Left hindlimb (tissue), 1 donor: ENCODE results near the gene ZGPAT.

Experiments used
- DNase-seq: peaks from one replicate; pipeline ENCODE4 v3.0.0-alpha.2; 2018

ZGPAT gene

DNA sequence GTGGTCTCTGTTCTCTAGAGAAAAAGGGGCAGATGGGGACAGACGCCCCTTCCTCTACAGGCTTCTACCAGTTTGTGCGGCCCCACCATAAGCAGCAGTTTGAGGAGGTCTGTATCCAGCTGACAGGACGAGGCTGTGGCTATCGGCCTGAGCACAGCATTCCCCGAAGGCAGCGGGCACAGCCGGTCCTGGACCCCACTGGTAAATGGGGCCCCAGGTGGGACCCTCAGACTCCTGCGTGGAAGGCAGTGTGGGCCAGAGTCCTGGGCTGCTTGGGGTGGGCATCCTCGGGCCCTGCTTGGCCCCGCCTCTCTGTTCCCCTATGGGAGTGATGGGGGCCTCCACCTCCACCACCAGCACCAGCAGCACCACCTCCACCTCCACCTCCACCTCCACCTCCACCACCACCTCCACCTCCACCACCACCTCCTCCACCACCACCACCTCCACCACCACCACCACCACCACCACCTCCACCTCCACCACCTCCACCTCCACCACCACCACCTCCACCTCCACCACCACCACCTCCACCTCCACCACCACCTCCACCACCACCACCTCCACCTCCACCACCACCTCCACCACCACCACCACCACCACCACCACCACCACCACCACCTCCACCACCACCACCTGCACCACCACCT, 14.6 kb upstream of the ZGPAT start:
- DNase-seq = no peak

DNA sequence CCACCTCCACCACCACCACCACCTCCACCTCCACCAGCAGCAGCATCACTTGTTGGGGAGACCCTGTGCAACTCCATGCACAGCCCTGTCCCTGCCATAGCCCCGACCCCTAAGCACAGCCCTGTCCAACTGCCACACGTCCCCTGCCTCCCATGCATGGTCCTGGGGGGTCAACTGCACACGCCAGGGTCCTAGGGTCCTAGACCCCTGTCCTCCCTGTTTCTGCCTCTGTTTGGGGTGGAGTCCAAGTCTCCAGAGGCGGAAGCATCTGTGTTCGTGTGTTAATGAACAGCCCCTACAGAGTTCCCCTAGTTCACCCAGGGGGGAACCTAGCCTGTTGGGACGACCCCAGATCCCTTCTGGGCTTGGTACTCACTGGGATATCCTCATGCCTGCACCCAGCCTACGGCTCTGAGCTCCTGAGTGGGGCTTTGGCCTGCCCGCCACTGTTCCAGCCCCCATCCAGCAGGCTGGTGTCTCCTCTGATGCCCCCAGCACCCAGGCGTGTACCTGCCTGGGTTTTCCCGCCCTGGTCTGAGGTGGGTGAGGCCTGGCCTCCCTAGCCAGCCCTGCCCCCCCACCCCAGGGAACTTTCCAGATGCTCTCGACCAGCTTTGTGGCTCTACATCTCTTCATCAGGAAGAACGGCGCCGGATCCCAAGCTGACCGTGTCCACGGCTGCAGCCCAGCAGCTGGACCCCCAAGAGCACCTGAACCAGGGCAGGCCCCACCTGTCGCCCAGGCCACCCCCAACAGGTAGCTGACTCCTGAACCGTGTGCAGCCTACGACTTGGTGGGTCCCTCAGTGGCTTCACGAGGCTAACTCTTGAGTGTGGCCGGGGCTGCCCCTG, 13.9 kb upstream of the ZGPAT start:
- DNase-seq = peak; percentile 28

DNA sequence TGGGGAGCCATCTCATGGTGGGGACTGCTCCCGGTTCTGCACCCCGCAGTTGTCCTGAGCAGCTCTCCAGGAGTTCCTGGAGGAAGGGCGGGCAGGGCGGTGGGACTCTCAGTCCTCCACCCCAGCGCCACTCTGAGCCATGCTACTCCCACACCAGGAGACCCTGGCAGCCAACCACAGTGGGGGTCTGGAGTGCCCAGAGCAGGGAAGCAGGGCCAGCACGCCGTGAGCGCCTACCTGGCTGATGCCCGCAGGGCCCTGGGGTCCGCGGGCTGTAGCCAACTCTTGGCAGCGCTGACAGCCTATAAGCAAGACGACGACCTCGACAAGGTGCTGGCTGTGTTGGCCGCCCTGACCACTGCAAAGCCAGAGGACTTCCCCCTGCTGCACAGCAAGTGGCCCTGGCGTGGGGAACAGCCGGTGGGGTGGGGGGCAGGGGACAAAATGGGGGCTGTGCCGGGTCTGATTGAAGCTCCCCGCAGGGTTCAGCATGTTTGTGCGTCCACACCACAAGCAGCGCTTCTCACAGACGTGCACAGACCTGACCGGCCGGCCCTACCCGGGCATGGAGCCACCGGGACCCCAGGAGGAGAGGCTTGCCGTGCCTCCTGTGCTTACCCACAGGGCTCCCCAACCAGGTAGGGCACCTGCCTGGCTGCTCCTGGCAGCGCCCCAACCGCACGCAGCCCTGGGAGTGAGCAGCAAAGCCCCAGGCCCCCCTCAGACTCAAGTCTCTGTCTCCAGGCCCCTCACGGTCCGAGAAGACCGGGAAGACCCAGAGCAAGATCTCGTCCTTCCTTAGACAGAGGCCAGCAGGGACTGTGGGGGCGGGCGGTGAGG, 13.0 kb upstream of the ZGPAT start:
- DNase-seq = peak; percentile 37

DNA sequence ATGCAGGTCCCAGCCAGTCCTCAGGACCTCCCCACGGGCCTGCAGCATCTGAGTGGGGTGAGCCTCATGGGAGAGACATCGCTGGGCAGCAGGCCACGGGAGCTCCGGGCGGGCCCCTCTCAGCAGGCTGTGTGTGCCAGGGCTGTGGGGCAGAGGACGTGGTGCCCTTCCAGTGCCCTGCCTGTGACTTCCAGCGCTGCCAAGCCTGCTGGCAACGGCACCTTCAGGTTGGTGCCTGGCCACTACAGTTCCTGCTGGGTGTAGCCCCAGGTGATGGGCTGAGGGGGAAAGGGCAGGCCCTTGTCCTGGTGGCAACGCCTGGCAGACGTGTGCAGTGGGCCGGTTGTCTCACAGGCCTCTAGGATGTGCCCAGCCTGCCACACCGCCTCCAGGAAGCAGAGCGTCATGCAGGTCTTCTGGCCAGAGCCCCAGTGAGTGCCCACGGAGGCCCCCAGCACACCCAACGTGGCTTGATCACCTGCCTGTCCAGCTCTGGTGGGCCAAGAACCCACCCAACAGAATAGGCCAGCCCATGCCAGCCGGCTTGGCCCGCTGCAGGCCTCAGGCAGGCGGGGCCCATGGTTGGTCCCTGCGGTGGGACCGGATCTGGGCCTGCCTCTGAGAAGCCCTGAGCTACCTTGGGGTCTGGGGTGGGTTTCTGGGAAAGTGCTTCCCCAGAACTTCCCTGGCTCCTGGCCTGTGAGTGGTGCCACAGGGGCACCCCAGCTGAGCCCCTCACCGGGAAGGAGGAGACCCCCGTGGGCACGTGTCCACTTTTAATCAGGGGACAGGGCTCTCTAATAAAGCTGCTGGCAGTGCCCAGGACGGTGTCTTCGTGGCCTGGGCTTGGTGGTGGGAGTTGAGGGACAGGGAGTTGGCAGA, 12.2 kb upstream of the ZGPAT start:
- peak; percentile 27 for DNase-seq

DNA sequence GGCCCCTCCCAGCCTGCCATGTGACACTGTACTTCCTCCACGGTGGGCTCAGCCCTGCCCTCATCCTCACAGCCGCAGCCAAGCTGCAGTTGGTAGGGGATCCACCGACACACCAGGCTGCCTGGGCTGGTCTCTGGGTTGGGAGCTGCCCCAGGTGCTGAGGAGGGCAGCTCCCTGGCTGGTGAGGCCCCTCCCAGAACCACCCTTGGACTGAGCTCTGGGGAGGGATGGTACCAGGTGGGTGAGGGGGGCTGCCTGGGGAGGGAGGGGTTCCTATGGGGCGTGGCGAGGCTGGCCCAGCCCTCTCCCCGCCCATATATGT, 11.6 kb upstream of the ZGPAT start:
- peak; percentile 46 for DNase-seq

DNA sequence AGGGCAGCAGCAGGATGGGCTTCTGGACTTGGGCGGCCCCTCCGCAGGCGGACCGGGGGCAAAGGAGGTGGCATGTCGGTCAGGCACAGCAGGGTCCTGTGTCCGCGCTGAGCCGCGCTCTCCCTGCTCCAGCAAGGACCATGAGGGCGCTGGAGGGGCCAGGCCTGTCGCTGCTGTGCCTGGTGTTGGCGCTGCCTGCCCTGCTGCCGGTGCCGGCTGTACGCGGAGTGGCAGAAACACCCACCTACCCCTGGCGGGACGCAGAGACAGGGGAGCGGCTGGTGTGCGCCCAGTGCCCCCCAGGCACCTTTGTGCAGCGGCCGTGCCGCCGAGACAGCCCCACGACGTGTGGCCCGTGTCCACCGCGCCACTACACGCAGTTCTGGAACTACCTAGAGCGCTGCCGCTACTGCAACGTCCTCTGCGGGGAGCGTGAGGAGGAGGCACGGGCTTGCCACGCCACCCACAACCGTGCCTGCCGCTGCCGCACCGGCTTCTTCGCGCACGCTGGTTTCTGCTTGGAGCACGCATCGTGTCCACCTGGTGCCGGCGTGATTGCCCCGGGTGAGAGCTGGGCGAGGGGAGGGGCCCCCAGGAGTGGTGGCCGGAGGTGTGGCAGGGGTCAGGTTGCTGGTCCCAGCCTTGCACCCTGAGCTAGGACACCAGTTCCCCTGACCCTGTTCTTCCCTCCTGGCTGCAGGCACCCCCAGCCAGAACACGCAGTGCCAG, 11.0 kb upstream of the ZGPAT start, which contains the start of gene TNFRSF6B:
TSS of gene TNFRSF6B (plus strand) at position 25 of the 729 bp plus-strand sequence. CDS start at position 141, 116 bp downstream.
- no peak for DNase-seq

DNA sequence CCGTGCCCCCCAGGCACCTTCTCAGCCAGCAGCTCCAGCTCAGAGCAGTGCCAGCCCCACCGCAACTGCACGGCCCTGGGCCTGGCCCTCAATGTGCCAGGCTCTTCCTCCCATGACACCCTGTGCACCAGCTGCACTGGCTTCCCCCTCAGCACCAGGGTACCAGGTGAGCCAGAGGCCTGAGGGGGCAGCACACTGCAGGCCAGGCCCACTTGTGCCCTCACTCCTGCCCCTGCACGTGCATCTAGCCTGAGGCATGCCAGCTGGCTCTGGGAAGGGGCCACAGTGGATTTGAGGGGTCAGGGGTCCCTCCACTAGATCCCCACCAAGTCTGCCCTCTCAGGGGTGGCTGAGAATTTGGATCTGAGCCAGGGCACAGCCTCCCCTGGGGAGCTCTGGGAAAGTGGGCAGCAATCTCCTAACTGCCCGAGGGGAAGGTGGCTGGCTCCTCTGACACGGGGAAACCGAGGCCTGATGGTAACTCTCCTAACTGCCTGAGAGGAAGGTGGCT, 10.4 kb upstream of the ZGPAT start:
- peak; percentile 53 for DNase-seq

DNA sequence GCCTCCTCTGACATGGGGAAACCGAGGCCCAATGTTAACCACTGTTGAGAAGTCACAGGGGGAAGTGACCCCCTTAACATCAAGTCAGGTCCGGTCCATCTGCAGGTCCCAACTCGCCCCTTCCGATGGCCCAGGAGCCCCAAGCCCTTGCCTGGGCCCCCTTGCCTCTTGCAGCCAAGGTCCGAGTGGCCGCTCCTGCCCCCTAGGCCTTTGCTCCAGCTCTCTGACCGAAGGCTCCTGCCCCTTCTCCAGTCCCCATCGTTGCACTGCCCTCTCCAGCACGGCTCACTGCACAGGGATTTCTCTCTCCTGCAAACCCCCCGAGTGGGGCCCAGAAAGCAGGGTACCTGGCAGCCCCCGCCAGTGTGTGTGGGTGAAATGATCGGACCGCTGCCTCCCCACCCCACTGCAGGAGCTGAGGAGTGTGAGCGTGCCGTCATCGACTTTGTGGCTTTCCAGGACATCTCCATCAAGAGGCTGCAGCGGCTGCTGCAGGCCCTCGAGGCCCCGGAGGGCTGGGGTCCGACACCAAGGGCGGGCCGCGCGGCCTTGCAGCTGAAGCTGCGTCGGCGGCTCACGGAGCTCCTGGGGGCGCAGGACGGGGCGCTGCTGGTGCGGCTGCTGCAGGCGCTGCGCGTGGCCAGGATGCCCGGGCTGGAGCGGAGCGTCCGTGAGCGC, 9.8 kb upstream of the ZGPAT start:
- DNase-seq = peak; percentile 38

DNA sequence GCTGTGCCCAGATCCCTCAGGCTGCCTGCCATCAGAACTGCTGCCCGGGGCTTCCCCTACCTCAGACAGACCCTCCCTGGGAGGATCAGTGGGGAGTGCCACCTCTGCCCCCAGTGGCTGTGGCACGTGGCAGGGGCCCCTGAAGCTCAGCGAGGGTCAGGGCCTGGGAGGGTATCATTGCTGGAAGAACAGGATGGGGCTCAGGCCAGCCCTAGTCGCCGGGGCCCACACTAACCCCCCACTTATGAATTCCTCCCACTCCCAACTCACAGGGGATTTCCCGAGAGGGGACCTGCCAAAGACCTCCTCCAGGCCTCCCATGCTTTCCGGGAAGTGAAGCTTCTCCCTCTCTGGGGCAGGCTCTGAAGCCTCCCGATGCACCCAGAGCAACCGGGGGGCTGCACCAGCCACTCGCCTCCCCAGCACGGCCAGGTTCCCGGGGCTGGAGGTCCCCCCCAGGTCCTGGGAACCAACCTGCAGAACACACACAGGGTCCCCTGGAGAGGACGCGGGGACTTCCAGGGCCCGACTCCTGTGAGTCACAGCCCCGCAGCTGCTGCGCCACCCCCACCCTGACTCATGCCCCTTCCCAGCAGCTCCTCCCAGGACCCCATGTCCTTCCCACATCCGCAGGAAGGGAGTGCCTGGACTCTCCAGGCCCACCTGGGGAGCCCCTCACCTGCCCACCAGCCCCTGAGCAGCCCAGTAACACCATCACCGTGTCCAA, 8.9 kb upstream of the ZGPAT start:
- DNase-seq = peak; percentile 64

DNA sequence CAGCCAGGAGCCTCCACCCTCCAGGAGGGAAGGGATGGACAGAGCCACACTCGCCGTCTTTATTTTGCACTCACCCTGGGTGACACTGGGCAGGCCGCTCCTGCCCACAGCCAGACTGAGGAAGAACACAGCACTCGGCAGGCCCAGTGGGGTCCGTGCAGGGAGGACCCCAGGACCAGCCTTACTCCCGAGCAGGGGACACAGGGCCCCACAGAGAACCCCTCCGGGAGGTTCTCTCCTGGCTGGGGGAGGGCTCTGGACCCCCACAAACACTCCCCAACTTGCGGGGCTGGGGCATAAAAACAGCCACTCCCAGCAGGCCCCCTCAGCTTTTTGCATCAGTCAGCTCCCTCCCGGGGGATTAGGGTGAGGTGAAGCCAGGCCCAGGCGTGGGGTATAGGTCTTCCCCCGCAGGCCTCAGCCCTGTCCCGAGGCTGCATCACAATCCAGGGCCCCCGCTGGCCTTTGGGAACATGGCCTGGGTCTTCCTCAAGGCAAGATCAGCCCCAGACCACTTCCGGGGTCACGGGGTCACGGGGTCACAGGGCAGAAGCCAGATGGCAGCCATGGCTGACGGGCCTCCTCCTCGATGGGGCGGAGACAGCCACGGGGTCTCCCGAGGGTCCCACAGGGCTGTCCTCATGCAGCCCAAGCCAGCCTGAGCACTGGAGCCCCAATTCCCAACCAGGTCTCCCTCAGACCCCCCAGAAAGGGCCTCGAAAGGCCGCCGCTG, 8.2 kb upstream of the ZGPAT start:
- peak; percentile 41 for DNase-seq

DNA sequence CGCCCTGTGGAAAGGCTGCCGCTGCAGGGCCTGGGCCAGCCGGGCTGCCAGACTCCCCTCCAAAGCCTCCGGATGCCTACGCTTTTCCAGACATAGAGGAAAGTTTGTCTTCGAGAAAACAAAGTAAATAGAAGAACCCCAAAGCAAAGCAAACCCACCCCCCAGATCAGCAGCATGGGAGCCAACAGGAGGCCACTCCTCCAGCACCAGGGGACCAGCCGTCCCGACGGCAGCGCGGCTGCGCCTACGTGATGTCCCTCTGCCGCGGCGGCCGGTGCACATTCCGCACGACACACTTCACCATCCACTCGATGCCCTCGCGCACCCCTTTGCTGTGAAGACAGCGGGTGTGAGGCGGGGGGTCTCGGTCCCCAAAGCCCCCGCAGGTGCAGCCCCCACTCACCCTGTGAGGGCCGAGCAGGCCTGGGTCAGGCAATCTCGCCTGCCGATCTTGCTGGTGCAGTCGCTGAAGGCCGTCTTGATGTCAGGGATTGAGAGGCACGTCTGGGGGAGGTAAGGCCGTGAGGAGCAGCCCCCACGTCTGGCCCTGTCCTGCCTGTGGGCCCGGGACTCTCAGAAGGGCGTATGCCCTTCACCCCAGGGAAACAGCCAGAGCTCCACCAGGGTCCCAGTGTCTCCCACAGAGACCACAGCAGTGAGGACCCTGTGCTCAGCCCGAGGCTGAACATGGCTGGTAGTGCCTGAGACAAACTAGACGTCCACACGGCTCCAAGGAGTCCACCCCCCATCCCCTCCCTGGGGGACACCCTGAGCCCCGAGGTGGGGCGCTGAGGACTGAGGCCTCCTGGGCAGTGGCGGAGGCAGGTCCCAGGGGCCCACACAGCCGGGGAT, 7.4 kb upstream of the ZGPAT start:
- no peak for DNase-seq

DNA sequence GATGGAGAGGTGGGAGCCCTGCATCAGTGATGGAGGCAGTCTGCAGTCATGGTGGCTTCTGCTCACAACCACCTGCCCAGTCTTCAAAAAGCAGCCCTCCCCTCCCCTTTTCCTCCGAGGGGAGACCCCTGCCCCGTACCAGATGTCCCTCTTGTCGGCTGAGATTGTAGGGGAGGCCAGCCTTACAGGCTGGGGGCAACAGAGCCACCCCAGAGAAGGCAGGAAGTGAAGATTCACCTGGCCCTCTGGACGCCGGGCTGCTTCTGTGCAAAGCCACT, 6.8 kb upstream of the ZGPAT start:
- no peak for DNase-seq

DNA sequence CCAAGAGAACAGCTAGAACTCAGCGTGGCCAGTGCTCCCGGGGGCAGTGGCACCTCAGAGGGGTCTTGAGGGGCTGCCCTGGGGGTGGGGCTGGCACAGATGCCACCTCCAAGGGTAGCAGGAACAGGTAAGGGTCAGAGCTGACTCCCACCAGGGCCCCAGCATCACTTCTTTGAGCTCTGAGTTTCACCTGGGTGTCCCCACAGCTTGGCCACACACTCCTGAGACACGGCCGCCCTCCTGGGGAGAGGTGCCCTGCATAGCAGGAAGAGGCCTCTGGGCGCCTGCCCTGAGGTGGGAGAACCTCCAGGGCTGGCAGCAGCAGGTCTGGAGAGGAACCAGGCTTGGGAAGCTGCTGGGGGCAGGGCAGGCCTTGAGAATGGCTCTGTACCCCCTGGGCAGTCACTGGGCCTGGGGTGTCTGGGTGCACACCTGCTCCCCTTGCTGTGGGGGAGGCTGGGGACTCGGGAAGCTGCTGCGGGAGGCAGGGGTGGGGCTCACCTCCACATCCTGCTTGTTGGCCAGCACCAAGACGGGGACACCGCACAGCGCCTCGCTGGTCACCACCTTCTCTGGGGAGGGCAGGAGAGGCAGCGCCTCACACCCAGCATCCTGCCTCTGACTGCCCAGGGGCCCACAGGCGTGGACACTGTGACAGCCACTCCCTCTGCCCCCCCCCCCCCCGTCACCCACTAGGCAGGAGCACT, 6.4 kb upstream of the ZGPAT start:
- no peak for DNase-seq

DNA sequence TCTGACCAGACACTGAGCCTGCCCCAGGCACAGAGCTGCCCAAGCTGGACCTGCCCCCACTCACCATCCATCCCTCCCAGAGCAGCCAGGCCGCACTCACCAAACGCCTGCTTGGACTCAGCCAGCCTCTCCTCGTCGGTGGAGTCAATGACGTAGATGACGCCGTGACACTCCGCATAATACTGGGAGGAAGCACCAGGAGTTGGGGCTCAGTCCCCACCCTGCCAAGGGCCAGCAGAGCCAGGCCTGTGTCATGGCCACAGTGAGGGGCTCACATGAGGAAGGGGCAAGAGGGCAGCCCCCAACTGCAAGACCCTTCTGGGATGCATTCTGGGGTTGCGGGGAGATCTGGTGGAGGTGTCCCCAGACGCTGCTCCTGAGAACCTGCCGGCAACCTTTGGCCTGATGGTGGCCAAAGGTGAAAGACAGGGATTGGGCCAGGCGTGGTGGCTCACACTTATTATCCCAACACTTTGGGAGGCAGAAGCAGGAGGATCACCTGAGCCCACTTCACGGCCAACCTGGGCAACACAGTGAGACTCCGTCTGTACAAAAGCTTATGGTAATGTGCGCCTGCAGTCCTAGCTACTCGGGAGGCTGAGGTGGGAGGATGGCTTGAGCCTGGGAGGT, 5.7 kb upstream of the ZGPAT start:
- no peak for DNase-seq

DNA sequence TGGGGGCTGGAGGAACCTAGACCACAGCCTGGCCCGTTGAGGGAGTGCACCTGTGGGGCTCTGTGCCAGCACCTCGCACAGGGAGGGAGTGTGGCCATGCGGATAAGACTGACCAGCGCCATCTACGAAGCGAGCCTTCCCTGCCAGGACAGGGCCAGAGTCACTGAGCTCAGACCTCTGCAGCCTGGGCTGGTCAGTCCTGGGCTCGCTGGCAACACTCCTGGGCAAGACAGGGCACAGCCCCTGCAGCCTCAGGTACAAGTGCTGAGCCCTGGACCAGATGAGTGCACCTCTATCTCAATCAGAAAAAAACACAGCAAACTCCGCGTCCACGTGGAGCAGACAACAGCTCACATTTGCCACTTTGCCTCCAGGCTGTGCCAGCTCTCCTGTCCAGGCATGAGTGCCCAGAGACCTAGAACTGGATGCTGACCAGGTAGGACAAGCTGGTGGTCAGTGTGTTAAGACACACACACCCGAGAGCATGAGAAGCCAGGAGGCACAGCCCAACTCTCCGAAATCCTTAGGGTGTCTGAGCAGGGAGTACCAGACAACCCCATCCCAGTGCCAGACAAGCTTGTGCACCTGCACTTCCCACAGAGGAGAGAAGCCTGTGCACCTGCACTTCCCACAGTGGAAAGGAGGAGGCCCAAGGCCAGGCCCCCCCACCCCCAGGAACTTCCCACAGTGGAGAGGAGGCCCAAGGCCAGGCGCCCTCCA, 4.9 kb upstream of the ZGPAT start:
- DNase-seq = no peak

DNA sequence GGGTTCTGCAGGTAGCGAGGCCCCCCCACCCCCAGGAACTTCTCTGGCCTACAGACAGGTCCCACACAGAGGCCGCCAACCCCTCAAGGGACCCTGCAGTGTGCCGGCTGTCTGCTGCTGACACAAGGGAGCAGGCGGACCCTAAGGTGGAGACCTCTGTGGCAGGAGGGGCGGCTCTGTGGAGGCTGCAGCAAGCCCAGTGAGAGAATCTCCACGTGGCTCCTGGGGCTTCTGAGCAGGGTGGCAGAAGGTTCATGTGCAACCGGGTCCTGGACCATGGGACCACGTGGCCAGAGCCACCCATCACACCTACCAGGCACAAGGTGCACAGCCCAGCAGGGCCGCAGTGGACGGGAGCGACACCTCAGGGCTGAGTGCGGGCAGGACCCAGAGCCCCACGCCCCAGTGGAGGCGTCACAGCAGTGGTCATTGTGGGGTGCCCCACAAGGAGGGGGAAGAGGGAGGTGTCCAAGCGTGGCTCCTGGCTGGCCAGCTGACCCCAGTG, 4.3 kb upstream of the ZGPAT start:
- no peak for DNase-seq
